ENCODE measurements around the gene FBXL7.

DNA sequence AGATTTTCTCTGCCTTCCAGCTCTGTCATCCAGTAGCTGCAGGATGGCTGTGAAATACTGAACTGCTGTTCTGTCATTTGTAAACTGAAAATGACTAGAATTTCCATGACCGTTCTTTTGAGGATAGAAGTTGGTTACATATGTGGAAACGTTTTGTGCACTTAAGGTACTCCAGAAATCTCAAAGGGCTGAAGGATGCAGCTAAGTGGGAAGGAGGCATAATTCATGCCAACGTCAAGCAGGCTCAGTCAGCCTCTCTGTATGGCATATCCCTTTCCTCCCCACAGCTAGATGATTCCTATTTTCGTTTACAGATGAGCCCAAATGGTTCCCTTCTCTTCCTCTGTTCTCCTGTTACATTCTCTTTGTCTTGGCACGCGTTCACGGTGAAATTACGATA lies 257.6 kb downstream of the FBXL7 start:
- TF ChIP-seq, protein P1, sequence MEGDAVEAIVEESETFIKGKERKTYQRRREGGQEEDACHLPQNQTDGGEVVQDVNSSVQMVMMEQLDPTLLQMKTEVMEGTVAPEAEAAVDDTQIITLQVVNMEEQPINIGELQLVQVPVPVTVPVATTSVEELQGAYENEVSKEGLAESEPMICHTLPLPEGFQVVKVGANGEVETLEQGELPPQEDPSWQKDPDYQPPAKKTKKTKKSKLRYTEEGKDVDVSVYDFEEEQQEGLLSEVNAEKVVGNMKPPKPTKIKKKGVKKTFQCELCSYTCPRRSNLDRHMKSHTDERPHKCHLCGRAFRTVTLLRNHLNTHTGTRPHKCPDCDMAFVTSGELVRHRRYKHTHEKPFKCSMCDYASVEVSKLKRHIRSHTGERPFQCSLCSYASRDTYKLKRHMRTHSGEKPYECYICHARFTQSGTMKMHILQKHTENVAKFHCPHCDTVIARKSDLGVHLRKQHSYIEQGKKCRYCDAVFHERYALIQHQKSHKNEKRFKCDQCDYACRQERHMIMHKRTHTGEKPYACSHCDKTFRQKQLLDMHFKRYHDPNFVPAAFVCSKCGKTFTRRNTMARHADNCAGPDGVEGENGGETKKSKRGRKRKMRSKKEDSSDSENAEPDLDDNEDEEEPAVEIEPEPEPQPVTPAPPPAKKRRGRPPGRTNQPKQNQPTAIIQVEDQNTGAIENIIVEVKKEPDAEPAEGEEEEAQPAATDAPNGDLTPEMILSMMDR (IDR thresholded peaks at IDR 0.05; ENCODE audit: low read depth, low read length) = no peak
- no peak for TF ChIP-seq EZH2phosphoT487 (IDR thresholded peaks at IDR 0.05; ENCODE audit: low read depth)

Data from OCI-LY3 (cell line).